Astrocyte (in vitro differentiated cells and primary cell): ENCODE data around the gene TNFRSF1A. TPM values are rescaled to one million over a fixed set of nuclear protein-coding genes. Genes with fewer than 3 reads are reported as not detected.

ENCODE experiments used
- DNase-seq: peaks from one replicate; pipeline ENCODE4 v3.0.0-alpha.2; 2010; ENCODE audit warnings: low read depth
- FAIRE-seq: peaks from 2 replicates; lab custom pipeline; 2011; peaks lifted over from hg19 to GRCh38; lab: Jason Lieb, UNC
- H2AFZ ChIP-seq: 2 replicates; pipeline ENCODE4 v1.6.0; 2012; ENCODE audit warnings: low read depth, low read length, inconsistent platforms
- H3K27ac ChIP-seq: 2 replicates; pipeline ENCODE4 v1.5.1; 2011; ENCODE audit warnings: low read depth, low read length, inconsistent platforms
- H3K27me3 ChIP-seq: 2 replicates; pipeline ENCODE4 v1.6.0; 2011; ENCODE audit warnings: low read length, inconsistent platforms; ENCODE audit not compliant: insufficient read depth
- H3K36me3 ChIP-seq: 2 replicates; pipeline ENCODE4 v1.5.1; 2011; ENCODE audit warnings: low read length, inconsistent platforms; ENCODE audit not compliant: insufficient read depth
- H3K4me1 ChIP-seq: 2 replicates; pipeline ENCODE4 v1.5.1; 2011; ENCODE audit warnings: low read length, inconsistent platforms; ENCODE audit not compliant: insufficient read depth
- H3K4me2 ChIP-seq: 2 replicates; pipeline ENCODE4 v1.6.0; 2012; ENCODE audit warnings: low read length, inconsistent platforms
- H3K4me3 ChIP-seq: 2 replicates; pipeline ENCODE4 v1.5.1; 2011; ENCODE audit warnings: low read depth, mild to moderate bottlenecking, low read length, inconsistent platforms; ENCODE audit not compliant: insufficient read depth
- H3K79me2 ChIP-seq: 2 replicates; pipeline ENCODE4 v1.6.0; 2012; ENCODE audit warnings: mild to moderate bottlenecking, low read length, inconsistent platforms; ENCODE audit not compliant: insufficient read depth
- H3K9ac ChIP-seq: 2 replicates; pipeline ENCODE4 v1.6.0; 2012; ENCODE audit warnings: mild to moderate bottlenecking, low read length, inconsistent platforms
- H3K9me3 ChIP-seq: 2 replicates; pipeline ENCODE4 v1.5.1; 2012; ENCODE audit warnings: low read depth, mild to moderate bottlenecking, low read length, inconsistent platforms; ENCODE audit not compliant: insufficient read depth
- H4K20me1 ChIP-seq: 2 replicates; pipeline ENCODE4 v1.6.0; 2012; ENCODE audit warnings: low read length, inconsistent platforms; ENCODE audit not compliant: insufficient read depth
- H3K27ac Mint-ChIP-seq: one replicate; pipeline ENCODE4 v1.8.0; 2021; ENCODE audit warnings: mild to moderate bottlenecking, mixed read lengths; ENCODE audit not compliant: unreplicated experiment
- H3K27me3 Mint-ChIP-seq: one replicate; pipeline ENCODE4 v1.8.0; 2021; ENCODE audit warnings: low read depth, mixed read lengths; ENCODE audit not compliant: unreplicated experiment
- H3K36me3 Mint-ChIP-seq: one replicate; pipeline ENCODE4 v1.8.0; 2021; ENCODE audit warnings: low read depth, mixed read lengths; ENCODE audit not compliant: unreplicated experiment
- H3K4me1 Mint-ChIP-seq: one replicate; pipeline ENCODE4 v1.8.0; 2021; ENCODE audit warnings: low read depth, mixed read lengths; ENCODE audit not compliant: unreplicated experiment
- H3K4me3 Mint-ChIP-seq: one replicate; pipeline ENCODE4 v1.8.0; 2021; ENCODE audit warnings: mild to moderate bottlenecking, moderate library complexity, mixed read lengths; ENCODE audit not compliant: unreplicated experiment
- H3K9me3 Mint-ChIP-seq: one replicate; pipeline ENCODE4 v1.8.0; 2021; ENCODE audit warnings: mild to moderate bottlenecking, mixed read lengths; ENCODE audit not compliant: unreplicated experiment
- CTCF ChIP-seq: IDR thresholded peaks from 2 replicates; pipeline ENCODE4 v1.5.1; 2011; ENCODE audit warnings: low read depth, mild to moderate bottlenecking, inconsistent platforms, low read length, moderate library complexity; ENCODE audit not compliant: insufficient read depth
- EZH2 ChIP-seq: IDR thresholded peaks from 2 replicates; pipeline ENCODE4 v1.6.1; 2012; ENCODE audit warnings: mild to moderate bottlenecking, low read length, inconsistent platforms; ENCODE audit not compliant: insufficient read depth
- total RNA-seq: library from RNA; stranded (reverse); gene quantifications from 2 replicates; pipeline ENCODE4 v1.2.1, GENCODE V29; 2021

TNFRSF1A gene
- total RNA-seq, 1 donor from 2014 or later = 118 TPM

GRCh38 chr12:6377667-6377994 is 35.8 kb upstream of the TNFRSF1A start:
- H3K4me3 ChIP-seq = no peak overlapping the region
- H2AFZ ChIP-seq = no peak overlapping the region
- DNase-seq = no peak
- TF ChIP-seq CTCF (no peak), EZH2 (no peak)
- no peaks in the 10 kb centered on the region for H3K36me3 ChIP-seq
- peaks cover 23% of the 10 kb centered on the region for H3K4me1 ChIP-seq
- no peaks in the 10 kb centered on the region for H3K27me3 ChIP-seq
- no peaks in the 10 kb centered on the region for H3K9me3 Mint-ChIP-seq
- H3K9me3 ChIP-seq = no peaks in the 10 kb centered on the region
- H3K4me1 Mint-ChIP-seq = peaks cover 24% of the 10 kb centered on the region
- H3K4me3 Mint-ChIP-seq = no peak overlapping the region
- H3K36me3 Mint-ChIP-seq = no peaks in the 10 kb centered on the region
- peaks cover 31% of the 10 kb centered on the region for H3K27me3 Mint-ChIP-seq
- no peak for FAIRE-seq
- no peak overlapping the region for H3K4me2 ChIP-seq
- H3K27ac ChIP-seq = no peak overlapping the region
- no peaks in the 10 kb centered on the region for H4K20me1 ChIP-seq
- no peak overlapping the region for H3K27ac Mint-ChIP-seq
- H3K9ac ChIP-seq = no peak overlapping the region
- no peaks in the 10 kb centered on the region for H3K79me2 ChIP-seq

- Histone ChIP-seq H2AFZ (peak overlapping the region; percentile 67), H3K4me3 (no peak overlapping the region), H3K4me2 (peak overlapping the region; percentile 52), H3K9me3 (no peaks in the 10 kb centered on the region), H3K27ac (no peak overlapping the region), H3K79me2 (no peaks in the 10 kb centered on the region), H3K36me3 (no peaks in the 10 kb centered on the region), H3K4me1 (peaks cover 28% of the 10 kb centered on the region), H3K9ac (no peak overlapping the region), H4K20me1 (no peaks in the 10 kb centered on the region), H3K27me3 (no peaks in the 10 kb centered on the region)
- H3K9me3 Mint-ChIP-seq = no peaks in the 10 kb centered on the region
- peaks cover 29% of the 10 kb centered on the region for H3K4me1 Mint-ChIP-seq
- no peak overlapping the region for H3K4me3 Mint-ChIP-seq
- no peaks in the 10 kb centered on the region for H3K36me3 Mint-ChIP-seq
- DNase-seq = no peak
- no peak for FAIRE-seq
- H3K27me3 Mint-ChIP-seq = peaks cover 28% of the 10 kb centered on the region
- TF ChIP-seq EZH2 (no peak), CTCF (no peak)
- H3K27ac Mint-ChIP-seq = peak overlapping the region; percentile 94
These were observed 35.2 kb upstream of the TNFRSF1A start for GRCh38 chr12:6376870-6377666.
